Measurements from ENCODE around the gene RTN4RL2. TPM values are rescaled to one million over a fixed set of nuclear protein-coding genes. Genes with fewer than 3 reads are reported as not detected.

The RTN4RL2 gene
- total RNA-seq, 1 experiment from 2014 or later = 0.23 TPM

Other genes starting within 250 kb of the RTN4RL2 start
- gene APLNR, start 223.3 kb upstream of the RTN4RL2 start, total RNA-seq (2014; rRNA removed; shearing (Covaris generic)) = not detected in 2 replicates
- gene TNKS1BP1, start 135.6 kb upstream of the RTN4RL2 start, total RNA-seq (2014; rRNA removed; shearing (Covaris generic)) = 16.2 and 17.8 TPM in 2 replicates
- 202 and 241 TPM in 2 replicates for gene SSRP1, start 124.6 kb upstream of the RTN4RL2 start, total RNA-seq (2014; rRNA removed; shearing (Covaris generic))
- gene P2RX3, start 122.2 kb upstream of the RTN4RL2 start, total RNA-seq (2014; rRNA removed; shearing (Covaris generic)) = not detected in 2 replicates
- gene PRG3, start 79.4 kb upstream of the RTN4RL2 start, total RNA-seq (2014; rRNA removed; shearing (Covaris generic)) = not detected in 2 replicates
- gene PRG2, start 69.9 kb upstream of the RTN4RL2 start, total RNA-seq (2014; rRNA removed; shearing (Covaris generic)) = not detected in 2 replicates
- 122 and 135 TPM in 2 replicates for gene SLC43A3, start 33.4 kb upstream of the RTN4RL2 start, total RNA-seq (2014; rRNA removed; shearing (Covaris generic))
- gene SLC43A1, start 55.2 kb downstream of the RTN4RL2 start, total RNA-seq (2014; rRNA removed; shearing (Covaris generic)) = 5.6 and 9.0 TPM in 2 replicates
- 164 and 188 TPM in 2 replicates for gene TIMM10, start 70.2 kb downstream of the RTN4RL2 start, total RNA-seq (2014; rRNA removed; shearing (Covaris generic))
- not detected in 2 replicates for gene SMTNL1, start 77.1 kb downstream of the RTN4RL2 start, total RNA-seq (2014; rRNA removed; shearing (Covaris generic))
- 22.4 and 29.8 TPM in 2 replicates for gene UBE2L6, start 107.1 kb downstream of the RTN4RL2 start, total RNA-seq (2014; rRNA removed; shearing (Covaris generic))
- 4.6 TPM in 1 of 2 replicates, not detected in the other for gene SERPING1, start 137.2 kb downstream of the RTN4RL2 start, total RNA-seq (2014; rRNA removed; shearing (Covaris generic))
- gene YPEL4, start 189.4 kb downstream of the RTN4RL2 start, total RNA-seq (2014; rRNA removed; shearing (Covaris generic)) = not detected in 2 replicates
- gene CLP1, start 197.2 kb downstream of the RTN4RL2 start, total RNA-seq (2014; rRNA removed; shearing (Covaris generic)) = 27.7 and 38.4 TPM in 2 replicates
- 27.7 and 28.0 TPM in 2 replicates for gene ZDHHC5, start 207.6 kb downstream of the RTN4RL2 start, total RNA-seq (2014; rRNA removed; shearing (Covaris generic))